Measurements from ENCODE around the gene CLPSL2.

DNA sequence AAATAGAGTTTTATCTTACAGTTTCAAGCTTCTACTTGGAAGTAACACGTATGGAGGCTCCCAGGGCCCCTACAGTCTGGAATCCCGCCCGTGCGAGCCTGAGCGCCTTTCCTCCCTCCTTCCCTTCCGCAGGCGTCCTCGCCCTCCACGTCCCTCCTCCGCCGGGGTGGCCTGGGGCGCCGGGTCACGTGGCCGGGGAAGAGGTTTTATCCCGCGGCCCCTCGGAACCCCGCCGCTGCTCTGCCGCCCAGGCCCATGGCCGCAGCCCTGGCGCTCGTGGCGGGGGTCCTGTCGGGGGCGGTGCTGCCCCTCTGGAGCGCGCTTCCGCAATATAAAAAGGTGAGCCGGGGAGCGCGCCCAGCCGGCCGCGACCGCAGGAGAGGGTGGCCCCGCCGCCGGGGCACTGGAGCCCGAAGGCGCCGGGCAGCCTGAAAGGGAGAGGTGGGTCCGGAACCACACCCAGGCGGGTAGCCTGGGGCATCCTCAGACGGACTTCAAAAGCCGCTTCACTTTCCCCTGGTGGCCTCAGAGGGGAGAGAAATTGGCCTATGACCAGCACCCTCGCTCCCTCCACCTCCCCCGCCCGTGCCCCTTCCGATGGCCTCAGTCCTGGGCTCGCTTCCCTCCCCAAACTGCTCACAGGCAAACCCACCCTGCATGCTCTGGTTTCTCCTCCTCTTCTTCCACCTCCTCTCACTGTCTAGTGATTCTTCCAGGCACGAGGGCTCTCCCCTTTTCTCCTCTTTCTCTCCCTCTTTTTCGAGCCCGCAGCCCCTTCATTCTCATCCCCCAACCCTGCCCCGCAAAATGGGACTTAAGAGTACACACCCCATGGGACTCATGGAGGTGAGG, at the start of gene CLPSL2:
- TF ChIP-seq, protein P1, sequence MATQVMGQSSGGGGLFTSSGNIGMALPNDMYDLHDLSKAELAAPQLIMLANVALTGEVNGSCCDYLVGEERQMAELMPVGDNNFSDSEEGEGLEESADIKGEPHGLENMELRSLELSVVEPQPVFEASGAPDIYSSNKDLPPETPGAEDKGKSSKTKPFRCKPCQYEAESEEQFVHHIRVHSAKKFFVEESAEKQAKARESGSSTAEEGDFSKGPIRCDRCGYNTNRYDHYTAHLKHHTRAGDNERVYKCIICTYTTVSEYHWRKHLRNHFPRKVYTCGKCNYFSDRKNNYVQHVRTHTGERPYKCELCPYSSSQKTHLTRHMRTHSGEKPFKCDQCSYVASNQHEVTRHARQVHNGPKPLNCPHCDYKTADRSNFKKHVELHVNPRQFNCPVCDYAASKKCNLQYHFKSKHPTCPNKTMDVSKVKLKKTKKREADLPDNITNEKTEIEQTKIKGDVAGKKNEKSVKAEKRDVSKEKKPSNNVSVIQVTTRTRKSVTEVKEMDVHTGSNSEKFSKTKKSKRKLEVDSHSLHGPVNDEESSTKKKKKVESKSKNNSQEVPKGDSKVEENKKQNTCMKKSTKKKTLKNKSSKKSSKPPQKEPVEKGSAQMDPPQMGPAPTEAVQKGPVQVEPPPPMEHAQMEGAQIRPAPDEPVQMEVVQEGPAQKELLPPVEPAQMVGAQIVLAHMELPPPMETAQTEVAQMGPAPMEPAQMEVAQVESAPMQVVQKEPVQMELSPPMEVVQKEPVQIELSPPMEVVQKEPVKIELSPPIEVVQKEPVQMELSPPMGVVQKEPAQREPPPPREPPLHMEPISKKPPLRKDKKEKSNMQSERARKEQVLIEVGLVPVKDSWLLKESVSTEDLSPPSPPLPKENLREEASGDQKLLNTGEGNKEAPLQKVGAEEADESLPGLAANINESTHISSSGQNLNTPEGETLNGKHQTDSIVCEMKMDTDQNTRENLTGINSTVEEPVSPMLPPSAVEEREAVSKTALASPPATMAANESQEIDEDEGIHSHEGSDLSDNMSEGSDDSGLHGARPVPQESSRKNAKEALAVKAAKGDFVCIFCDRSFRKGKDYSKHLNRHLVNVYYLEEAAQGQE (IDR thresholded peaks at IDR 0.05; ENCODE audit: insufficient replicate concordance, low read depth), result no peak
- TF ChIP-seq, protein P2, sequence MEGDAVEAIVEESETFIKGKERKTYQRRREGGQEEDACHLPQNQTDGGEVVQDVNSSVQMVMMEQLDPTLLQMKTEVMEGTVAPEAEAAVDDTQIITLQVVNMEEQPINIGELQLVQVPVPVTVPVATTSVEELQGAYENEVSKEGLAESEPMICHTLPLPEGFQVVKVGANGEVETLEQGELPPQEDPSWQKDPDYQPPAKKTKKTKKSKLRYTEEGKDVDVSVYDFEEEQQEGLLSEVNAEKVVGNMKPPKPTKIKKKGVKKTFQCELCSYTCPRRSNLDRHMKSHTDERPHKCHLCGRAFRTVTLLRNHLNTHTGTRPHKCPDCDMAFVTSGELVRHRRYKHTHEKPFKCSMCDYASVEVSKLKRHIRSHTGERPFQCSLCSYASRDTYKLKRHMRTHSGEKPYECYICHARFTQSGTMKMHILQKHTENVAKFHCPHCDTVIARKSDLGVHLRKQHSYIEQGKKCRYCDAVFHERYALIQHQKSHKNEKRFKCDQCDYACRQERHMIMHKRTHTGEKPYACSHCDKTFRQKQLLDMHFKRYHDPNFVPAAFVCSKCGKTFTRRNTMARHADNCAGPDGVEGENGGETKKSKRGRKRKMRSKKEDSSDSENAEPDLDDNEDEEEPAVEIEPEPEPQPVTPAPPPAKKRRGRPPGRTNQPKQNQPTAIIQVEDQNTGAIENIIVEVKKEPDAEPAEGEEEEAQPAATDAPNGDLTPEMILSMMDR (IDR thresholded peaks at IDR 0.05; ENCODE audit: insufficient read depth, low read length), result no peak
- TF ChIP-seq POLR2AphosphoS5 (IDR thresholded peaks at IDR 0.05; ENCODE audit: low read depth) (no peak), SPI1 (IDR thresholded peaks at IDR 0.05; ENCODE audit: borderline replicate concordance, low read depth) (peak; percentile 17; the same call in 1 of the 2 replicates), GABPA (IDR thresholded peaks at IDR 0.05; ENCODE audit: low read depth) (no peak)

All from HL-60 (cell line).